ENCODE data around the gene MYO18B.

DNA sequence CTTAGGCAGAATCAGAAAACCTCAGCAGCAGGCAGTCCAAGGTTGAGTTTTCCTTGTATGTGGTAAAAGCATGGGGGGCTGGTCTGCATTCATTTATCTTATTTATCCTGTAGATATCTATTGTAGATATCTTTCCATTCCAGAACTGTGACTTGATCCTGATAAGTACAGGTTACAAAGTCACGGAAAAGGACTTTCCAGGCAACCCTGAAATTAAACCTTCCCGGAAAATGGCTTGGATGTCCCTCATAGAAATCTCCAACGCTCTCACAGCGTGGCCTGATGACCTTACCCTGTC lies 48.8 kb upstream of the MYO18B start:
- TF ChIP-seq, protein P1, sequence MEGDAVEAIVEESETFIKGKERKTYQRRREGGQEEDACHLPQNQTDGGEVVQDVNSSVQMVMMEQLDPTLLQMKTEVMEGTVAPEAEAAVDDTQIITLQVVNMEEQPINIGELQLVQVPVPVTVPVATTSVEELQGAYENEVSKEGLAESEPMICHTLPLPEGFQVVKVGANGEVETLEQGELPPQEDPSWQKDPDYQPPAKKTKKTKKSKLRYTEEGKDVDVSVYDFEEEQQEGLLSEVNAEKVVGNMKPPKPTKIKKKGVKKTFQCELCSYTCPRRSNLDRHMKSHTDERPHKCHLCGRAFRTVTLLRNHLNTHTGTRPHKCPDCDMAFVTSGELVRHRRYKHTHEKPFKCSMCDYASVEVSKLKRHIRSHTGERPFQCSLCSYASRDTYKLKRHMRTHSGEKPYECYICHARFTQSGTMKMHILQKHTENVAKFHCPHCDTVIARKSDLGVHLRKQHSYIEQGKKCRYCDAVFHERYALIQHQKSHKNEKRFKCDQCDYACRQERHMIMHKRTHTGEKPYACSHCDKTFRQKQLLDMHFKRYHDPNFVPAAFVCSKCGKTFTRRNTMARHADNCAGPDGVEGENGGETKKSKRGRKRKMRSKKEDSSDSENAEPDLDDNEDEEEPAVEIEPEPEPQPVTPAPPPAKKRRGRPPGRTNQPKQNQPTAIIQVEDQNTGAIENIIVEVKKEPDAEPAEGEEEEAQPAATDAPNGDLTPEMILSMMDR (IDR thresholded peaks at IDR 0.05; ENCODE audit: low read length) = no peak
- TF ChIP-seq EZH2phosphoT487 (IDR thresholded peaks at IDR 0.05; ENCODE audit: low read length) (no peak), EZH2 (optimal IDR thresholded peaks at IDR 0.05; ENCODE audit: low read depth, low read length) (no peak)
